ENCODE data around the gene ARHGEF10L.

DNA sequence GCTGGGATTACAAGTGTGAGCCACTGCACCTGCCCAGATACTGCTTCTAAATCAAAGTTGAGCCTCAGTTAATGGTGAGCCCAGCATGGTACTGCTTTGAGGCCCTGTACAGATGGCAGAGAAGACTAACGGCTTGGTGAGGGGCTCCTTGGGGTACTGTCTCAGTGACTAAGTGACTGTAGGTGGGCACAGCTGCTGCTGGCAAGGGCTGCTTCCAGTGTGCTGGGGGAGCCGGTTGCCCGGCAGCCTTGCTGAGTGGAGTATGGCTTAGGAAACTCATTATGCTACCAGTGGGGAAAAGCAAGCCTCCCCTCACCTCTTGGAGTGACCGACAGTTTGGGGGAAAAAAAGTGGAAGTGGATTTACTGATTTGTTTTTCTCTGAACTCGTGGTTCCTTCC, 23.6 kb upstream of the ARHGEF10L start:
- TF ChIP-seq, protein P1, sequence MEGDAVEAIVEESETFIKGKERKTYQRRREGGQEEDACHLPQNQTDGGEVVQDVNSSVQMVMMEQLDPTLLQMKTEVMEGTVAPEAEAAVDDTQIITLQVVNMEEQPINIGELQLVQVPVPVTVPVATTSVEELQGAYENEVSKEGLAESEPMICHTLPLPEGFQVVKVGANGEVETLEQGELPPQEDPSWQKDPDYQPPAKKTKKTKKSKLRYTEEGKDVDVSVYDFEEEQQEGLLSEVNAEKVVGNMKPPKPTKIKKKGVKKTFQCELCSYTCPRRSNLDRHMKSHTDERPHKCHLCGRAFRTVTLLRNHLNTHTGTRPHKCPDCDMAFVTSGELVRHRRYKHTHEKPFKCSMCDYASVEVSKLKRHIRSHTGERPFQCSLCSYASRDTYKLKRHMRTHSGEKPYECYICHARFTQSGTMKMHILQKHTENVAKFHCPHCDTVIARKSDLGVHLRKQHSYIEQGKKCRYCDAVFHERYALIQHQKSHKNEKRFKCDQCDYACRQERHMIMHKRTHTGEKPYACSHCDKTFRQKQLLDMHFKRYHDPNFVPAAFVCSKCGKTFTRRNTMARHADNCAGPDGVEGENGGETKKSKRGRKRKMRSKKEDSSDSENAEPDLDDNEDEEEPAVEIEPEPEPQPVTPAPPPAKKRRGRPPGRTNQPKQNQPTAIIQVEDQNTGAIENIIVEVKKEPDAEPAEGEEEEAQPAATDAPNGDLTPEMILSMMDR (IDR thresholded peaks at IDR 0.05) = no peak
- TF ChIP-seq POLR2A (IDR thresholded peaks at IDR 0.05) = no peak

Measured in Peyer's patch (tissue), 4 donors.